Measurements from ENCODE around the gene PLEKHB1.

- TF ChIP-seq CTCF (IDR thresholded peaks at IDR 0.05): no peak
- no peak for TF ChIP-seq POLR2A (IDR thresholded peaks at IDR 0.05)
Measured at GRCh38 chr11:73680687-73681086, 34.3 kb downstream of the PLEKHB1 start.

Measured in adrenal gland (tissue), 5 donors.